ENCODE data around the gene MYO7A.

The MYO7A gene

DNA sequence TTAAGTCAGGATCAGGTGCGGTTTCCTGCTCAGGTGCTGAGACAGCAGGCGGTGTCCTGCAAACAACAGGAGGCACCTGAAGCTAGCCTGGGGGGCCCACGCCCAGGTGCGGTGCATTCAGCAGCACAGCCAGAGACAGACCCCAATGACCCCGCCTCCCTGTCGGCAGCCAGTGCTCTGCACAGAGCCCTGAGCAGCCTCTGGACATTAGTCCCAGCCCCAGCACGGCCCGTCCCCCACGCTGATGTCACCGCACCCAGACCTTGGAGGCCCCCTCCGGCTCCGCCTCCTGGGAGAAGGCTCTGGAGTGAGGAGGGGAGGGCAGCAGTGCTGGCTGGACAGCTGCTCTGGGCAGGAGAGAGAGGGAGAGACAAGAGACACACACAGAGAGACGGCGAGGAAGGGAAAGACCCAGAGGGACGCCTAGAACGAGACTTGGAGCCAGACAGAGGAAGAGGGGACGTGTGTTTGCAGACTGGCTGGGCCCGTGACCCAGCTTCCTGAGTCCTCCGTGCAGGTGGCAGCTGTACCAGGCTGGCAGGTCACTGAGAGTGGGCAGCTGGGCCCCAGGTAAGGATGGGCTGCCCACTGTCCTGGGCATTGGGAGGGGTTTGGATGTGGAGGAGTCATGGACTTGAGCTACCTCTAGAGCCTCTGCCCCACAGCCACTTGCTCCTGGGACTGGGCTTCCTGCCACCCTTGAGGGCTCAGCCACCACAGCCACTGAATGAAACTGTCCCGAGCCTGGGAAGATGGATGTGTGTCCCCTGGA is at the start of gene MYO7A:
TSS of gene MYO7A (plus strand) at position 327 of the 772 bp plus-strand sequence. CDS start 2,389 bp downstream, outside the sequence.
- no peak for DNase-seq (ENCODE audit: low spot score)
- in situ Hi-C loops (cut with MboI; ENCODE audit: low sequenced_read_pairs, unreplicated experiment): no loop called here
- TF ChIP-seq, protein P1, sequence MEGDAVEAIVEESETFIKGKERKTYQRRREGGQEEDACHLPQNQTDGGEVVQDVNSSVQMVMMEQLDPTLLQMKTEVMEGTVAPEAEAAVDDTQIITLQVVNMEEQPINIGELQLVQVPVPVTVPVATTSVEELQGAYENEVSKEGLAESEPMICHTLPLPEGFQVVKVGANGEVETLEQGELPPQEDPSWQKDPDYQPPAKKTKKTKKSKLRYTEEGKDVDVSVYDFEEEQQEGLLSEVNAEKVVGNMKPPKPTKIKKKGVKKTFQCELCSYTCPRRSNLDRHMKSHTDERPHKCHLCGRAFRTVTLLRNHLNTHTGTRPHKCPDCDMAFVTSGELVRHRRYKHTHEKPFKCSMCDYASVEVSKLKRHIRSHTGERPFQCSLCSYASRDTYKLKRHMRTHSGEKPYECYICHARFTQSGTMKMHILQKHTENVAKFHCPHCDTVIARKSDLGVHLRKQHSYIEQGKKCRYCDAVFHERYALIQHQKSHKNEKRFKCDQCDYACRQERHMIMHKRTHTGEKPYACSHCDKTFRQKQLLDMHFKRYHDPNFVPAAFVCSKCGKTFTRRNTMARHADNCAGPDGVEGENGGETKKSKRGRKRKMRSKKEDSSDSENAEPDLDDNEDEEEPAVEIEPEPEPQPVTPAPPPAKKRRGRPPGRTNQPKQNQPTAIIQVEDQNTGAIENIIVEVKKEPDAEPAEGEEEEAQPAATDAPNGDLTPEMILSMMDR (IDR thresholded peaks at IDR 0.05; ENCODE audit: borderline replicate concordance, control extremely low read depth, extremely low read depth, insufficient read depth, missing control alignments): no peak

DNA sequence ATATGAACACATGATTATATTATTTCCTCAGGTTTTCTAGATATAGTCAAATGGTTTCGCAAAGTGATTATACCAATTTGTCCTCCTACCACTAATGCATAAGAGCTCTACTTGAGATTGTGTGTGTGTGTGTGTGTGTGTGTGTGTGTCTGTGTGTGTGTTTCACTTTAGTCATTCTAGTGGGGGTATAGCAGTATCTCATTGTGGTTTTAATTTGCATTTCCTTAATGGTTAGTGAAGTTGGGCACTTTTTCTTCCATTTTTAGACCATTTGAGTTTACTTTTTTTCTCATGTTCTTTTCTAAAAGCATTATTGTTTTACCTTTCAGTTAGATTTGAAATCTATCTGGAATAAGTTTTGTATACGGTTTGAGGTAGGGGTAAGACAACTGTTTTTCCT is 48.4 kb upstream of the MYO7A start:
- TF ChIP-seq, protein P1 (IDR thresholded peaks at IDR 0.05; ENCODE audit: borderline replicate concordance, control extremely low read depth, extremely low read depth, insufficient read depth, missing control alignments): no peak
- in situ Hi-C loops (cut with MboI; ENCODE audit: low sequenced_read_pairs, unreplicated experiment): no loop called here
- DNase-seq (ENCODE audit: low spot score): no peak

DNA sequence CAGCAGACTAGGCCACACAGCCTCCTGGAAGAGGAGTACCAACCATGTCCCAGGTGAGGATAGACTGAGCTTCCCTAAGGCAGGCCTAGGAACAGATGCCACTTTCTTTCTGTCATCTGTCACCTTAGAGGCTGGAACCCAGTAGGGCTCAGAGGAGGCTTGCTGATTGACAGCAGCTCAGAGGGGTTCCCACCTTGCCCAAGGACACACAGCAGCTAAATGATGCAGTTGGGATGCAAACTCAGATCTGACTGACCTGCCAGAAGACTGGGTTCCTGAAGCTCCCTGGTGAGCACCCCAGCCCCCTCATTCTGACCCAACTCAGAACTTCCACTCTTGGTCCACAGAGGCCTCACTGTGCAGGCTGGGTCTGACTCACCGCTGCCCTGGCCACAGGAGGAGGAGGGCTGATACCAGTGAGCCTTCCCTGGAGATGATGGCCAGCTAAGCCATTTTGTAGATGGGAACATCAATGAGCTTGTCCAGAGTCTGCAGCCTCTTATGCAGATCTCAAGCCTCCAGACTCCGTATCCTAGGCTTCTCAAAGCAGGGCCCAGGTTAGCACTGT is 47.3 kb upstream of the MYO7A start:
- TF ChIP-seq, protein P1 (IDR thresholded peaks at IDR 0.05; ENCODE audit: borderline replicate concordance, control extremely low read depth, extremely low read depth, insufficient read depth, missing control alignments): no peak
- in situ Hi-C loops (cut with MboI; ENCODE audit: low sequenced_read_pairs, unreplicated experiment): no loop called here
- no peak for DNase-seq (ENCODE audit: low spot score)

DNA sequence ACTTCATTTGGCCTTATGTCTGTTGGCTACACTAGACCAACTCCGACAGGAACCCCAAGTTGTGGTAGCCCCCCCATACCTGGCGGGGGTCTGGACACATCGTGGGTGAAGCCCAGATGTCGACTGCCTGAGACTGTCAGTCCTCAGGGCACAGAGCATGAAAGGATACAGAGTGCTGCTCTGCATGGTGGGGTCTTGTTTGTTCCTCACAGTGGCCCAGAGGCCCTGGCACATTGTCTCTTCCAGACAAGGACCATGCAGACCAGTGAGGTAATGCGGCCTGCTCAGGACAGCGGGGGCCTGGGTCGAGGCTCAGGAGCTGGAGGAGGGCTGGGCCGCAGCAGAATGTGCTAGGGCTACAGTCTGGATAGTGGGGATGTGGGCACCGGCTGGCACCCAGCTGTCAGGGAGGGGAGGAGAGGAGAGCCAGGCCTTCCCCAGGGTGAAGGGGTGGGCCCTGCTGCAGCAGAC is 46.6 kb upstream of the MYO7A start:
- no peak for DNase-seq (ENCODE audit: low spot score)
- TF ChIP-seq, protein P1 (IDR thresholded peaks at IDR 0.05; ENCODE audit: borderline replicate concordance, control extremely low read depth, extremely low read depth, insufficient read depth, missing control alignments): no peak
- in situ Hi-C loops (cut with MboI; ENCODE audit: low sequenced_read_pairs, unreplicated experiment): no loop called here

DNA sequence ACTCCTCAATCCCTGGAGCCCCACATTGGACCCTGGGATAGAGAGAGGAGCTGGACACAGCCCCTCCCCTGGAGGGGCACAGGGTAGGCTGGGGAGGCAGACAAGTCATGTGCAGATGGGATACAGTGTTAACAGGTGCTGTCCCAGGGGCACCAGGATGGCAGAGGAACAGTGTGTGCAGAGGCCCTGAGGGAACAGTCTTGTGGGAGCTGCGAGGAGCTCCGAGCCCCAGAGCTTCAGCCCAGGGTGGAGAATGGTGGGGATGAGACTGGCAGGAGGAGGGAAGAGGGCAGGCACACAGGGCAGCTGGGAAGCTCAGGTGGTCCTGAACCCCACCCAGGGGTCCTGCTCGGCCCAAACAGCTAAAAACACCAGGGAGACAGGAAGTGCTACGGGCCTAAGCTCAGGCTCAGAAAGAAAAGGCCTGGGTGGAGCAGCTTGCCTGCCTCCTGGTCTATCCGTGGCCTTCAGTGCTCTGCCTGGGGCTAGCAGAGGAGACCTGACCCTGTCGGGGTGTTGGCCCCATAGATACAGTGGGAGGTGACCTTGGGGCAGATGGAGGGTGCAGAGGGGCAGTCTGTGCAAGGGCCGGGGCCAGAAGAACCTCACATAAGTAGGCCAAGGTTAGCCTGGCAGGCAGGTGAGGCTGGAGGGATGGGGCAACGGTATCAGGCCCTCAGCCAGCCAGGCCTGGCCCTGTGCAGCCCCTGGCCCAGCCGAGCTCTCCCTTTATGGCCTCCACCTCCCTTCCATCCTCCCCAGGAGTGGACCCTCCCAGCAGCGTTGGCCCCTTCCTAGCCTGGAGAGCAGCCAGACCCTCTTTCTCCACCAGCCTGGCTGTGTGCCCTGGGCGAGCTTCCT is 45.8 kb upstream of the MYO7A start:
- TF ChIP-seq, protein P1 (IDR thresholded peaks at IDR 0.05; ENCODE audit: borderline replicate concordance, control extremely low read depth, extremely low read depth, insufficient read depth, missing control alignments): no peak
- DNase-seq (ENCODE audit: low spot score): no peak
- in situ Hi-C loops (cut with MboI; ENCODE audit: low sequenced_read_pairs, unreplicated experiment): no loop called here

DNA sequence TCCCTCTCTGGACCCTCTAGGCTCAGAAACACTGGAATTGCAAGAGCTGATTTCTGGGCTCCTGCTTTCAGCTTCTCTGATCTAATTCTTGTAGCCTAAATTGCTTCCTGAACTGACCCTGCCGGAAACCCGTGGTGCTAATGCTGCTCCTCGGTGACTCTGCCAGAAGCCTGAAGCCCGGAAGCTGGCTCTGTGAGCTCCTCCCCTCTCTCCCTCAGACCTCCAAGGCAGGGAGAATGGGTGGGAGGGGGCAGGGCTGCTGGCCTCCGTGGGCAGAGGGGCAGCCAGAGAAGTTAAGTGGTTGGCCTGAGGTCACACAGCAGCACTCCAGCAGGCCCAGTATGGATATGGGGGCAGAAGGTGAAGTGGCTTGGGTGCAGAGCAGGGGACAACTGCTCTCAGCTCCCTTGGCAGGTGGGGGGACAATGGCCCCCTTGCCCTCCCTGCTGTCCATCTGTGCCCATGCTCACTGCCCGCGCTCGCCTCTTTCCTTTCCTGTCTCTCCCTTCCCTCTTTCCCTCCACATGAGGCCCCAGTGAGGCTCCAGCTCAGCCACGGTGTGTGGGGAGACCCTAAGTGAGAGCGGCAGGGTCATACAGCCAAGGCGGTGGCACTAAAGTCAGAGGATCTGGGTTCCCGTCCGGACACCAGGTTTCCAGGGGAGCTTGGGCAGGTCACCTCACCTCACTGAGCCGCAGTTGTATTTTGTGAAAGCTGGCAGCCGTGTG is 45.0 kb upstream of the MYO7A start:
- DNase-seq (ENCODE audit: low spot score): no peak
- TF ChIP-seq, protein P1 (IDR thresholded peaks at IDR 0.05; ENCODE audit: borderline replicate concordance, control extremely low read depth, extremely low read depth, insufficient read depth, missing control alignments): no peak
- in situ Hi-C loops (cut with MboI; ENCODE audit: low sequenced_read_pairs, unreplicated experiment): no loop called here
